HG02885 (cell line): ENCODE results near the gene MLKL.

ENCODE experiments used
- ATAC-seq: cut with Tn5 transposase; IDR thresholded peaks from one replicate; pipeline ENCODE4 v1.9.1; 2021; ENCODE audit warnings: mild to moderate bottlenecking; ENCODE audit not compliant: unreplicated experiment, poor library complexity

Gene MLKL

GRCh38 chr16:74700438-74701225 lies at the start of gene MLKL:
MLKL (minus strand) TSS chr16:74700862; CDS start chr16:74695757, 5,105 bp downstream.
- peak; percentile 56 for ATAC-seq

GRCh38 chr16:74749291-74750055 lies 48.8 kb upstream of the MLKL start:
- ATAC-seq, result no peak

GRCh38 chr16:74748616-74749026 lies 48.0 kb upstream of the MLKL start:
- no peak for ATAC-seq

- no peak for ATAC-seq
These were observed 47.3 kb upstream of the MLKL start for GRCh38 chr16:74747716-74748615.

GRCh38 chr16:74745926-74746325 lies 45.3 kb upstream of the MLKL start:
- ATAC-seq, result no peak

GRCh38 chr16:74745109-74745615 lies 44.5 kb upstream of the MLKL start:
- no peak for ATAC-seq

GRCh38 chr16:74744566-74744965 lies 43.9 kb upstream of the MLKL start:
- no peak for ATAC-seq

GRCh38 chr16:74743668-74744299 lies 43.1 kb upstream of the MLKL start:
- ATAC-seq, result no peak

GRCh38 chr16:74743045-74743667 lies 42.5 kb upstream of the MLKL start:
- no peak for ATAC-seq

GRCh38 chr16:74742051-74742481 lies 41.4 kb upstream of the MLKL start:
- no peak for ATAC-seq

GRCh38 chr16:74740795-74741304 lies 40.2 kb upstream of the MLKL start:
- ATAC-seq, result no peak

GRCh38 chr16:74739275-74739674 lies 38.6 kb upstream of the MLKL start:
- no peak for ATAC-seq

- no peak for ATAC-seq
These were observed 38.2 kb upstream of the MLKL start for GRCh38 chr16:74738816-74739215.

GRCh38 chr16:74738113-74738541 lies 37.5 kb upstream of the MLKL start:
- no peak for ATAC-seq

GRCh38 chr16:74737521-74737920 lies 36.9 kb upstream of the MLKL start:
- ATAC-seq, result no peak

- ATAC-seq, result no peak
These were observed 36.0 kb upstream of the MLKL start for GRCh38 chr16:74736531-74737157.

- ATAC-seq, result no peak
These were observed 34.9 kb upstream of the MLKL start for GRCh38 chr16:74735554-74735953.

- ATAC-seq, result no peak
These were observed 34.4 kb upstream of the MLKL start for GRCh38 chr16:74735162-74735452.
